GM19240 (cell line): ENCODE results near the gene AKT2.
"Not testable (repeated sequence)": the region's sequence is repeated elsewhere in the genome, so short reads cannot be mapped to it uniquely, and the experiment has no call there.

Source experiments
- DNase-seq: peaks from one replicate; pipeline ENCODE4 v3.0.0; 2011; ENCODE audit warnings: low spot score; ENCODE audit not compliant: insufficient read length

The AKT2 gene

GRCh38 chr19:40284501-40285352, at the start of gene AKT2:
AKT2 (minus strand) TSS chr19:40285345; CDS start chr19:40265267, 20,078 bp downstream.
- DNase-seq, result no peak

GRCh38 chr19:40333083-40333482, 47.9 kb upstream of the AKT2 start:
- not testable (repeated sequence) for DNase-seq

DNA sequence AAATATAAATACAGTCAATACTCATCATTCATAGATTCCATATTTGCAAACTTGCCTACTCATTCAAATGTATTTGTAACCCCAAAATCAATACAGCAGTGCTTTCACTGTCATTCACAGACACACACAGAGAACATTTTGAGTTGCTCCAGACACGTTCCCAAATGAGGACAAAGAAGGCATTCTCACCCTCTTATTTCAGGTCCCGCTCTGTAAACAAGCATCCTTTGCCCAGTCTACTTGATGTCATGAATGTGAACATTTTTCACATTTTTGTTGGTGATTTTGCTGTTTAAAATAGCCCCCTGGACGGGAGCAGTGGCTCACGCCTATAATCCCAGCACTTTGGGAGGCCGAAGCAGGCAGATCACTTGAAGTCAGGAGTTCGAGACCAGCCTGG, 47.5 kb upstream of the AKT2 start:
- DNase-seq, result no peak

DNA sequence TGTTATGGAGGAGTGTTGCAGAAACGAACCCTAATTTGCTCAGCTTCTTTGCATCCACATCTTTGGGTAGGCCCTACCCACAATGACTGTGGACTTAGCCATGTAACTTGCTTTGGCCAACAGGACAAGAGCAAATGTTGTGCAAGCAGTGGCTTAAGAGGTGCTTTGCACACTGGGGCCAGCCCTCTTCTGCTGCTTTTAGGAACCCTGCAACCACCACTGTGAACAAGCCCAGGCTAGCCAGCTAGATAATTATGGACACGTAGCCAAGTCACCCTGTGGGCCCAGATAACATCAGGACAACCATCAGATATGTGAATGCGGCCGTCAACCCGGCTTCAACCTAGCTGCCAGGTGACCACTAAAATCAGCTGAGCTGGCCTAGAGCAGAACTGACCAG, 45.9 kb upstream of the AKT2 start:
- no peak for DNase-seq

- no peak for DNase-seq
Measured at GRCh38 chr19:40326201-40326600, 41.1 kb upstream of the AKT2 start.

DNA sequence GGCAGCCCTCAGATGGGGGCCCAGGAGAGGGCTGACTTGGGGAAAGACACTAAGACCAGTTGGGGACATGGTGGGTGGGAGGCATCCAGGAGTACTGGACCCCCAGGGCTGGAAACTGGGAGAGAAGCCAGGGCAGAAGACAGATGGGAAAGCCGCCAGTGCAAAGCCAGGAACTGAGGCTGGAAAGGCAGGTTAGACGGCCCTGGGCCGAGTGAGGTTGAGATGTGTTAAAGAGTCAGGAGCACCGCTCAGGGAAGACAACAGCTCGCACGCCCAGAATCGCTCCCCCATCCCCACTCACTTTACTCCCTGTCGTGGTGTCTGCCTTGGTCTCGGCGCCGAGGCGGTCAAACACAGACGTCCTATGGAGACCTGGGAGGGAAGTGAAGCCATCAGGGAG, 38.6 kb upstream of the AKT2 start:
- no peak for DNase-seq

- DNase-seq, result no peak
Measured at GRCh38 chr19:40322951-40323615, 37.9 kb upstream of the AKT2 start.

- DNase-seq, result no peak
Measured at GRCh38 chr19:40322271-40322610, 37.1 kb upstream of the AKT2 start.

GRCh38 chr19:40321566-40322270, 36.6 kb upstream of the AKT2 start:
- no peak for DNase-seq

DNA sequence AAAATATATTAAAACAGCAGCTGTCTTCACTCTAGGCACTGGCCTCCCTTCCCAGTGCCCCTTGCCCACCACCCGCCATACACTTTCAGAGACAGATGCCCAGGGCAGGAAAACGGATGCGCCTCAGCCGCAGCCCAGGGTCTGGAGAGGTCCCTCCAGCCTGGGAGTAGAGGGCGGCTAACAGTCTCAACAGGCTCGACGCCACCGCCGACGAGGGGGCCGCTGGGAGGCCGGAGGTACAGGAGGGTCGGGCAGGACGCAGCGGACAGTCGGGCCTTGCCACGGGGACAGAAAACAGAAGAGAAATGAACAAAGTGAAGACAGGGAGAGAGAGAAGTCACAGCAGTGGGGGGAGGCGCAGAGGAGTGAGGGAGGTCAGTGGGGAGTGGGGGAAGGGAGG, 35.9 kb upstream of the AKT2 start:
- no peak for DNase-seq

DNA sequence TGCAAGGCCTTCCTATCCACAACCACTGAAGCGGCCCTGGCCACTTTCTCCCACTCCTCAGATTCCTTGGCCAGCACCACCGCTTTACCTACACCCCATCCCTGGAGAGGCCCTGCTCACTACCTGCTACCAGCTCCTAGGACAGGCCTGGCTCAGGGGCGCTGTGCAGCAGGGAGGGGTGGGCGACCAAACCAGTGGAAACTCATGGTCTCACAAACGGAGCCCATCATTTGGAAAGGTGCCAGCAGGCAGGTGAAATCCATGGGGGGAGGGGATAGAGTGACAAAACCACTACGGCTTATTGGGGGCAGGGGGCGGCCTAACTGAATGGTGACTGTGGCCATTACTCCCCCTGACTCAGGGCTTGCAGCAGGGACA, 35.4 kb upstream of the AKT2 start:
- no peak for DNase-seq

GRCh38 chr19:40317338-40317737, 32.2 kb upstream of the AKT2 start:
- DNase-seq, result no peak

DNA sequence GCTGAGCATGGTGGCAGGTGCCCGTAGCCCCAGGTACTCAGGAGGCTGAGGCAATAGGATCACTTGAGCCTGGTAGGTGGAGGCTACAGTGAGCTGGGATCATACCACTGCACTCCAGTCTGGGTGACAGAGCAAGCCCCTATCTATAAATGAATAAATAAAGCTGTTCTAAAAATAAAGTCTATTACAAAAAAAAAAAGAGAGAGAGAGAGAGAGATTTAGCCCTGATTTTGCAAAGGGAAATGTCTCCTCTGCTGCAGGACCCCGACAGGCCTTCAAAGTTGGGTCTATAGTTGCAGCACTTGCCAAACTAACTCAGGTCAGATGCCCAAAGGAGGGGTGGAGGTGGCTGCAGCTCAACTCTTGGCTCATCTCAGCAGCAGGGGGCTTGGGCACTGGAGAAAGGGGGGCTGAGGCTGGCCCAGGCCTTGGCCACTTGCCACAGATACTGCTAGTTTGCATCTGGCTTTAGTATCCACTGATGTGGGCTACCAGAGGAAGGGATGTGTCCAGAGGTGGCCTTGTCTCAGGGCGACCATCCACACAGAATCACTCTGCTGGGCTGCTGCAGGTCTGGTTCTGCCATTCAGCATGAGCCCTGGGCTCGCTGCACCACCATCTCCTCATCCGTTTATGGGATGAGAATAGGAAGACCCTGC, 30.8 kb upstream of the AKT2 start:
- DNase-seq, result no peak

DNA sequence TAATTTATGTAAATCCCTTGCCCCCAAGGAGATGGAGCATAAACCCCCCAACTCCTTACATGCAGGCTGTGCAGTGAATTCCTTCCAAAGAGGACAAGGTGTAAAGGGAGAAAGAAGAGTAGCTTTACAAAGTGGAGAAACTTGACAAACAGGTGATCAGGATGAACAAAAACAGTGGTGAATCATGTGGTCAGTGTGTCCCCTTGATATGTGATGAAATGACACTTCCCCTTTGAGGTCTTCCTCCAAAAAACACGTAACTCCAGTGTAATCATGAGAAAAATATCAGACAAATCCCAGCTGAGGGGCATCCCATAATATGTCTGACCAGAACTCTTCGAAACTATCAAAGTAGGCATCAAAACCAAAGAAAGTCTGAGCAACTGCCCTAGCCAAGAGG, 29.5 kb upstream of the AKT2 start:
- DNase-seq, result no peak

- DNase-seq, result no peak
Measured at GRCh38 chr19:40313229-40313983, 28.3 kb upstream of the AKT2 start.

- no peak for DNase-seq
Measured at GRCh38 chr19:40312533-40312932, 27.4 kb upstream of the AKT2 start.

DNA sequence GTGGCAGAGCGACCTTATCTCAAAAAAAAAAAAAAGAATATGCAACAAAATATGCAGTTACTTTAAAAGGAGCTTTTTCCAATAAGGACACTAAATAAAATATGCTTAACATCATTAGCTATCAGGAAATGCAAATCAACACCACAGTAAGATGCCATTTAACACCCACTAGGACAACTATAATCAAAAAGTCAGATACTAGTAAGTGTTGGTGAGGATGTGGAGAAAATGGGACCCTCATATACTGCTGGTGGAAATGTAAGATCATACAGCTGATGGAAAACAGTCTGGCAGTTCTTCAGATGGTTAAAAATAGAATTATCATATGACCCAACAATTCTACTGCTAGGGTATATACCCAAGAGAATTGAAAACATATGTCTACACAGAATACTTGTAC, 24.5 kb upstream of the AKT2 start:
- no peak for DNase-seq

- peak; percentile 82 for DNase-seq
Measured at GRCh38 chr19:40305403-40305802, 20.3 kb upstream of the AKT2 start.

- no peak for DNase-seq
Measured at GRCh38 chr19:40304306-40304705, 19.2 kb upstream of the AKT2 start.

- DNase-seq, result no peak
Measured at GRCh38 chr19:40303765-40304164, 18.6 kb upstream of the AKT2 start.
